Stimulated activated CD4-positive, alpha-beta T cell treated with anti-CD3 and anti-CD28 coated beads, Interleukin-1b, Interleukin-23, amount 100 ng/mL, for 24 hours (primary cell): ENCODE data around the gene IKZF1.
"Not testable (repeated sequence)": the region's sequence is repeated elsewhere in the genome, so short reads cannot be mapped to it uniquely, and the experiment has no call there.

Source experiments
- DNase-seq, 4 experiments: peaks; one replicate each; pipeline ENCODE4 v3.0.0-alpha.2; 2020; ENCODE audit warnings: low read depth in 4 of 4, low spot score in 1 of 4

Gene IKZF1

DNA sequence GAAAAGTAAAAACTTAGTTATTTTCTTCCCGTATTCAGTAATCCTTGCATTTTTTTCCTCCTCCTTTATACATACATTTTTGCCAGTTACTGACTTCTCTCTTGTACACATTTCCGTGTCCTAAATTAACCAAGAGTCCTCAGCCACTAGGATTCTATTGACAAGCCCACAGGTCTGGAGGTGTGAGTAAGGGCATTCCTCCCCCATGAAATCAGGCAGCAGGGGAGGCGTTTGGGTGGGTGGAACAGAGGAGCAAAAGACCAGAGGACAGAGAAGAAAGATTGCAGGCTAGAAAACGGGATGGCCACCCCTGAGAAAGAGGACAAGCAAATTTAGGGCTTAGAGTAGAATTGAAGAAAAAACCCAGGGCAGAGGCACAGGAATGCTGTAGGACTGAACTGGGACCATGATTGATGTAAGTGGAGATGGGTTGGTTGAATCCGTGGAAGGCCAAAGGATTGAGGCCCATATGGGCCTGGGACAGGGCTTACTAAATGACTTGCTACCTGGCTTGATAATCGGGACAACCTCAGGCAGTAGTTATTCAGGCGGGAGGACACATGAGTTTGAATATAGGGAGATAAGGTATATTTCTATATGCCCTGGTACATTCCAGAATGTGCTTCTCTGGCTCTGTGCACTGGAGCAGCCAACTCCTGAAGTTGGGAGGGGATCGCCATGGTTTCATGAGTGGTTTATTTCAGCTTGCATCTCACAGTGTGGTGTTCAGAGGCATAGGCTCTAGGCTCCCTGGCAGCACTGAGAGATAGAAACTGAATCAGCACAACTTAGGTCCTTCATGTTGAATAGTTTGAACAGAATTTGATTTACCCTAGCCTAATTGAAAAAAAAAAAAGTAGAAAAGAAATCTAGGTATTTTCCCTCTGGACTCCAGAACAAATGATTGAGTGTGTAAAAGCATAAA, 28.0 kb downstream of the IKZF1 start:
- DNase-seq = no peak

DNA sequence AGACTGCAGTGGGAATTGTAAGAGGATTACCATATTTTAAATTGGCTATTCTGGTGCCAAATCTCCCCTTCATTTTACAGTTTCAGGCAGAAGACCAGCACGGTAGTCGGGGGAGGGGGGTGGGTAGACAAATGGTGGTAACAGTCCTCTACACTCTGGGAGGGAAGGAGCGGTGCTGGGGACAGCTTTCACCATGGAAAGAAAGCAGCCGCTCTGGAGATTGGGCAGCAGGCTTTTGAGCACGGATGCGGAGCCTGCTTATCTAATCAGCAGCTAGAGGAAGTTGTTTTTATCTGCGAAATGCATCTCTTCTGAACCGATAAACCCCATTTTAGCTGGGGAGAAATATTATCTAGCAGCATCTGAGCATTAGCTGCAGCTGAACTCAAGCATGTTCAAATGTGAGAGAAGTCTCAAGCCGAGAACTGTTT, 28.7 kb downstream of the IKZF1 start:
- DNase-seq = no peak

- no peak for DNase-seq
These were observed 30.0 kb downstream of the IKZF1 start for GRCh38 chr7:50334341-50334994.

GRCh38 chr7:50335230-50335794, 30.8 kb downstream of the IKZF1 start:
- no peak for DNase-seq

GRCh38 chr7:50335795-50336754, 31.6 kb downstream of the IKZF1 start:
- peak in 3 of 4 experiments; percentile 45 to 80 (median 76) for DNase-seq

DNA sequence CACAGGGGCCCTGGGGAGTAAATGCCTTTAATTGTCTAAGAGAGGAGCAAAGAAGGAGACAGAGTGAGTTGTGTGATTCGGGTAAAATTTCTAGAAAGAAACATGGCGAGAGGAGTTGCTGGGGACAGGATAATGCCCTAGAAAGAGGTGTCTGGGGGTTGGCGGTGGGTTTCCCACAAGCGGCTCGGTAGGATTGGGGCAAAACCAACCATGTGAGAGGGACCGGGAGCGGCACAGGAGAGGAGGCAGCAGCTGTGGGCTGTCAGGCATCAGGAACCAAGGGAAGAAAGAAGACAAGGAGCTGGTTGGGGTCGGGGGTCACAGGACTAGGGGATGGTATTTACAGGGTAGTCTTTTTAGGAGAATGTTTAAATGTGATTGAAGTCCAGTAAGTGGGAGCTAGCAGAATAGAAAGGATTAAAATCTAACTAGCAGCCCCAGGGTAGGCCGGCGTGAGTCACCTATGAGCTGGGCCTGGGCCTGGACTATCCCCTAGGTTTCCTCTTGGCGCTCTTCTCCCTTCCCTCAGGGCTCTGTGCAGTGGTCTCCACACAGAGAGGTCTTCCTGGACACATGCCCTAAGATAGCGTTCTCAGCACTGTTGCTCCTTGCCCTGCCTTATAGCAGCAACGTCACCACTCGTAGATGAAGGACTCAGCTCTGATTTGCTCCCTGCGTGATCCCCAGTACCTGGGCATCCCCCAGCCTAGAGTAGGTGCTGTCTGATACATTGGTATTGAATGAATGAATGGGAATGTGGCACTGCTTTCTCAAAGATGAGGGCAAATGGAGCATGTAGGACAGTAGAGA, 32.6 kb downstream of the IKZF1 start:
- DNase-seq = no peak

GRCh38 chr7:50339472-50339871, 35.0 kb downstream of the IKZF1 start:
- DNase-seq = not testable (repeated sequence)

GRCh38 chr7:50339990-50340500, 35.5 kb downstream of the IKZF1 start:
- DNase-seq = no peak

DNA sequence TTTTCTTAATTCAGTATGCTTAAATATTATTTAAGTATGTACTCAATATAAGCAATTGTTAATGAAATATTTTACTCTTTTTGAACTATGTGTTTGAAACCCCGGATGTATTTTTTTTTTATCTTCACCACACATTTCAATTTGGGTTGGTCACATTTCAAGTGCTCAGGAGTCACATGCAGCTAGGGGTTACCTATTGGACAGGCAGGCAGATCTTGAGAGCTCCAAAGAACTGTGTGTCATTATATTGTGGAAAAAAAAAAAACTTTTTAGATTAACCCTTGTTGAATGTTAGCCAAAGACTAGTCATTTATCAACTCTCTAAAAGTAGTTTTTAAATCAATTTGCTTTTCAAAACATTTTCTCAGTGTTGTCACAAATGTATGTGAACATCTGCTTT, 37.2 kb downstream of the IKZF1 start:
- no peak for DNase-seq

- no peak for DNase-seq
These were observed 38.1 kb downstream of the IKZF1 start for GRCh38 chr7:50342616-50343114.

DNA sequence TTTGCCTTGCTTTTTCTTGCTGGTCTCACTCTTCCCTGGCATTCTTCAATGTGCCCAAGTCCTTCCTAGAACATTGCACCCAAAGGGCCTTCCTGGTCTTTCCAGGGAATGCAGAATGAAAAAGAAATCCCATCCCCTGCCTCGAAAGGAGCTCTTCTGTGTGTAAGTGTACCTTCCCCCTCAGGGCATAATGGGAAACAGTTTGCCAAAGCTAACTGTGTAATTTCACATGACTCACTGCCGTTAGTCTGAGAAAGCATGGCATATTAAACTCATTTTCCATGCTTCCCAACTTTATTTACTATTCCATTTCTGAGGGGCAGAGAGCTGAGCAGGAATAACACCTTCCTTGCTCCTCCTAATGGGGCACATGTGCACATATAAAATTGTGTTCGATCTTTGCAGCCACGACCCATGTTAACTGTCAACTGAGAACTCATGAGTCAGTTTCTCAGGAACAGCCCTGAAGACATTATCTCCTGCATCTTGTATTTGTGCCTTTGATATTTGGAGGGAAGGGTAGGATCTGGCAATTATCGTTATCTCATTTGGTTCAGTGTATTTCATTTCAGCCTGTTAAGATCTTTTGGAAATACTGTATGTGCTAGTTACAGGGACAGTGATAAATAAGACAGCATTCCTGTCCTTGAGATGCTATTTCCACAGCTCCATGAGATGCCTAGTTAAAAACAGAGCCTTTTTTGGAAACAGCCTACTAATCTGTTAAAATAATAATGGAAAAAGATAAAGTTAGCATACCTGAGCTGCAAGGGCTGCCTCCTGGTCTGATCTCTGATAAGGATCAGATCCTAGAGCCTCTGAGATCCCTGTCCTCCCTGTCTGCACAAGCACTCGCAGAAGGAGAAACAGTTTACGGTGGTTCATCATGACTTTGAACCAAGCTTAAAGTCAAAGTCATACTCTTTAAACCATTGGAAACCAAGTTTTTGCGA, 42.3 kb downstream of the IKZF1 start:
- DNase-seq = no peak

GRCh38 chr7:50347693-50348092, 43.2 kb downstream of the IKZF1 start:
- no peak for DNase-seq

- DNase-seq = no peak
These were observed 44.1 kb downstream of the IKZF1 start for GRCh38 chr7:50348469-50349162.

GRCh38 chr7:50349399-50349798, 44.9 kb downstream of the IKZF1 start:
- no peak for DNase-seq

DNA sequence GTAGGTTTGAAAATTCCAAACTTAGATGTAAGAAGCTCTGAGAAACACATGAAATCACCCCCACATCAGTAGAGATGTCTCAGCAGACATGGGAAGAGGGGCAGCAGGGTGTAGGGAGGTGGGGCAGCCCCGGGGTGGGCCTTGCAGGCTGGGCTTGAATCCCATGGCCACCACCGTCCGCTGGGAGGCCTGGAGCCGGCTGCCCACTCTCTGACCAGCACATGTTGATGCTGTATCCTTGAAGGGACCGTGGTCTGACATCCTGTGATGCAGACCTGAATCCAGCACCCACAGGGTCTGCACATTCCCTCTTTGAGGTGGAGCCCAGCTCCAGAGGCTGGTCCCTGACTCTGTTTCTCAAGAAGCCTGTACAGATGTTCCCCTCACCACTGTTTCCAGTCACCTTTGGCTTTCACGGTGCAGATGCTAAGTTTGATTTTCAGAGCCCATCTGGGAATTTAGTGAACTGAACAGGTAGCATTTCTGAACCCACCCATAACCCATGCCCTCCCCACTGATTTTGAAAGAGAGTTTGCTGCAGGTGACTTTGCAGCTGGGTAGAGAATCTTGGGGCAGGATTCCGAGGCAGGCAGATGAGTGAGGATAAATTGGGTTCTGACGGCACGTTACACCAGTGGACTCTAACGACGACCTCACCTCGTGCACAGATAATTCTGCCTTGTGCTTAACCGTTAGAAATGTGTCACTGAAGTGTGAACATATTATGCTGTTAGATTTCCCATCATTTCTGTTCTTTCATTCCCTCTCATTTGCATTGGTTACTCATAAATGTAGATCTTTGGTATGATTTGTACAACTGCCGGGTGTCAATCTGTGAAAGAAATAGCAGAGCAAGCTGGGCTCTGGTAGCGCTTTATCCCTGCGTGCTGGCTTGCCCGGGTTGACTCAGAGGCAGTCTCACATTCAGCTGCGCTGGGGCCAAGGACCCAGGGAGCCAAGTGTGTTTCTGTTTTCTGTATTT, 45.7 kb downstream of the IKZF1 start:
- peak in 2 of 4 experiments; percentile 73 to 78 for DNase-seq

DNA sequence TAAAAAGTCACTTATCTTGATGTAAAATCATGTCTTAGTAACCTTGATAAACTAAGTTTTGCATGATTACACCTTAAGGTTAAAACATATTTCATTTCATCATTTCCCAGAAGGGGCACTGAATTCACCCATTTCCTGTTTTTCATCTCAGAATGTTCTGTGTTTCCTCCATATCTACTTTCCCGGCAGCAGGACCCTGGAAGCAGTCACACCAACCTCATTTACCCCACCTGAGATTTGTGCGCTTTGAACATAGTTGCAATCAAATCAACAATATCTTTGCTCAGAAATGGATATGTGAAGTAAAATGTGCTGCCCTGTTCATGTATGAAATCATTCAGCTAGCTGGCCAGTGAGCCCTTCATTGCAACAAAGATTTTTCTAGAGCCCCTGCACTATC, 46.8 kb downstream of the IKZF1 start:
- no peak for DNase-seq

DNA sequence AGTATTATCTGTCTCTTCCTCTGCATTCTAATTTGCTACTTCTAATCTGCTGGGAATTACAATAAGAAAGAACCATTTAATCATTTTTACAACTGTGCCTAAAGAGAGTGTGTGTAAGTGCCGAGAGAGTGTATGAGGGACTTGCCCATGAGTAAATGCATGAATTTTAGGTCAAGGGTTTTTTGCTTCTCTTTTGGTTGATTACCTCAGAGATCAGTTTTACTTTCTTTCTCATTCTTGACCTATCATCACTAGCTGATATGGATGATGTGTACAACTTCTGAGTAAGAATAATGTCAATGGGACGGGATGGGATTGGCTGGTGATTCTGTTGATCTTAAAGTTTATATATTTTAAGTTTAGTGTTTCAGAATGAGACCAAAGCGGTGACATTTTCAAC, 47.8 kb downstream of the IKZF1 start:
- no peak for DNase-seq
